HEK293 (cell line): Measurements from ENCODE around the gene TTLL10.

ENCODE experiments used
- CTCF ChIA-PET: fragments of 350-600 bp; formaldehyde crosslinking; extraction: SDS; loops from one replicate; lab custom pipeline; 2021; ENCODE audit warnings: antibody characterized with exemption; lab: Yijun Ruan, JAX
- POLR2A ChIA-PET: fragments of 300-600 bp; formaldehyde crosslinking; extraction: SDS; loops from one replicate; lab custom pipeline; 2020; ENCODE audit warnings: antibody characterized with exemption, inconsistent platforms; lab: Yijun Ruan, JAX
- H3K27ac ChIP-seq: fragments of 200-500 bp; sonication (Bioruptor generic); 2 replicates; pipeline ENCODE4 v1.5.1; 2014; ENCODE audit warnings: low read depth, low read length, control low read depth, inconsistent platforms; ENCODE audit errors: extremely low read depth
- H3K36me3 ChIP-seq, 2 experiments: fragments of 200-500 bp in 1 of 2; sonication (Bioruptor generic) in 1 of 2; 1 replicate in 1 of 2; 2 replicates in 1 of 2; pipeline ENCODE4 v1.5.1; 2014 to 2017; ENCODE audit warnings: inconsistent platforms in 2 of 2, low read length in 2 of 2; ENCODE audit not compliant: control insufficient read depth in 2 of 2, insufficient read depth in 1 of 2
- H3K4me1 ChIP-seq: fragments of 200-500 bp; sonication (Bioruptor generic); 2 replicates; pipeline ENCODE4 v1.5.1; 2014; ENCODE audit warnings: mild to moderate bottlenecking, low read length, inconsistent platforms; ENCODE audit not compliant: control insufficient read depth, insufficient read depth
- H3K4me3 ChIP-seq: 2 replicates; pipeline ENCODE4 v1.5.1; 2011; ENCODE audit warnings: low read depth, mild to moderate bottlenecking, control low read depth, low read length, moderate library complexity
- H3K9me3 ChIP-seq: fragments of 200-500 bp; sonication (Bioruptor generic); 2 replicates; pipeline ENCODE4 v1.5.1; 2014; ENCODE audit warnings: low read depth, low read length, inconsistent platforms; ENCODE audit not compliant: control insufficient read depth, insufficient read depth
- IKZF3 ChIP-seq: fragments of 450-650 bp; IDR thresholded peaks from 2 replicates; pipeline ENCODE4 v1.5.0; 2018; ENCODE audit warnings: missing biosample characterization, mild to moderate bottlenecking, missing genetic modification characterization, moderate library complexity
- OVOL3 ChIP-seq: fragments of 450-650 bp; formaldehyde crosslinking; IDR thresholded peaks from 2 replicates; pipeline ENCODE4 v1.5.1; 2016; ENCODE audit warnings: missing biosample characterization, missing genetic modification characterization
- PRDM6 ChIP-seq: fragments of 450-650 bp; formaldehyde crosslinking; IDR thresholded peaks from 2 replicates; pipeline ENCODE4 v1.5.1; 2017; ENCODE audit warnings: missing biosample characterization, missing genetic modification characterization
- SCRT2 ChIP-seq: fragments of 450-650 bp; formaldehyde crosslinking; IDR thresholded peaks from 2 replicates; pipeline ENCODE4 v1.5.1; 2016; ENCODE audit warnings: missing biosample characterization, missing genetic modification characterization
- ZNF302 ChIP-seq: fragments of 450-650 bp; formaldehyde crosslinking; IDR thresholded peaks from 2 replicates; pipeline ENCODE4 v1.5.1; 2016; ENCODE audit warnings: missing biosample characterization, missing genetic modification characterization, low read depth
- ZNF404 ChIP-seq: fragments of 450-650 bp; formaldehyde crosslinking; IDR thresholded peaks from 2 replicates; pipeline ENCODE4 v1.5.1; 2017; ENCODE audit warnings: missing biosample characterization, missing genetic modification characterization
- ZNF416 ChIP-seq: fragments of 450-650 bp; formaldehyde crosslinking; IDR thresholded peaks from 2 replicates; pipeline ENCODE4 v1.5.1; 2016; ENCODE audit warnings: missing biosample characterization, missing genetic modification characterization
- ZNF423 ChIP-seq: fragments of 450-650 bp; formaldehyde crosslinking; IDR thresholded peaks from 2 replicates; pipeline ENCODE4 v1.5.1; 2016; ENCODE audit warnings: missing biosample characterization, missing genetic modification characterization
- ZNF426 ChIP-seq: fragments of 450-650 bp; formaldehyde crosslinking; IDR thresholded peaks from 2 replicates; pipeline ENCODE4 v1.5.1; 2017; ENCODE audit warnings: missing biosample characterization, missing genetic modification characterization, mild to moderate bottlenecking, inconsistent platforms, moderate library complexity
- ZNF48 ChIP-seq: fragments of 450-650 bp; formaldehyde crosslinking; IDR thresholded peaks from 2 replicates; pipeline ENCODE4 v1.5.1; 2016; ENCODE audit warnings: missing biosample characterization, missing genetic modification characterization
- ZNF571 ChIP-seq: fragments of 450-650 bp; formaldehyde crosslinking; IDR thresholded peaks from 2 replicates; pipeline ENCODE4 v1.5.0; 2017; ENCODE audit warnings: missing biosample characterization, missing genetic modification characterization
- ZNF664 ChIP-seq: fragments of 450-650 bp; formaldehyde crosslinking; IDR thresholded peaks from 2 replicates; pipeline ENCODE4 v1.5.1; 2016; ENCODE audit warnings: missing biosample characterization, missing genetic modification characterization
- ZNF792 ChIP-seq: fragments of 450-650 bp; formaldehyde crosslinking; IDR thresholded peaks from 2 replicates; pipeline ENCODE4 v1.5.1; 2016; ENCODE audit warnings: missing biosample characterization, missing genetic modification characterization
- ZNF830 ChIP-seq: fragments of 450-650 bp; IDR thresholded peaks from 2 replicates; pipeline ENCODE4 v1.5.0; 2018; ENCODE audit warnings: missing biosample characterization, missing genetic modification characterization, low read depth, mild to moderate bottlenecking, moderate library complexity
- TF ChIP-seq, protein P1 (sequence below): fragments of 450-650 bp; formaldehyde crosslinking; IDR thresholded peaks from 2 replicates; pipeline ENCODE4 v1.5.1; 2017; ENCODE audit warnings: missing biosample characterization, missing genetic modification characterization

TTLL10 gene

GRCh38 chr1:1228187-1228586 is 54.5 kb downstream of the TTLL10 start:
- no peak overlapping the region for H3K27ac ChIP-seq
- H3K9me3 ChIP-seq, result no peaks in the 10 kb centered on the region
- no peaks in the 10 kb centered on the region; the same call in 1 of the 2 replicates for H3K4me1 ChIP-seq
- TF ChIP-seq IKZF3 (no peak), ZNF302 (tag by site-specific recombination) (no peak), ZNF423 (tag by site-specific recombination) (no peak), ZNF664 (tag by site-specific recombination) (no peak), SCRT2 (tag by site-specific recombination) (0 out of 2 replicates have a peak, but pooled peaks have one; percentile 1), ZNF792 (tag by site-specific recombination) (no peak)
- H3K36me3 ChIP-seq, result peaks cover 0 to 68% of the 10 kb centered on the region in 2 experiments; a peak in 2 of 3 replicates
- ChIA-PET POLR2A (no interaction called here), CTCF (no interaction called here)
- H3K4me3 ChIP-seq, result no peak overlapping the region

- Histone ChIP-seq H3K27ac (no peak overlapping the region), H3K4me1 (no peaks in the 10 kb centered on the region; the same call in 1 of the 2 replicates), H3K36me3 (peaks cover 0 to 63% of the 10 kb centered on the region in 2 experiments; a peak in 2 of 3 replicates), H3K4me3 (no peak overlapping the region), H3K9me3 (no peaks in the 10 kb centered on the region)
- ChIA-PET CTCF (interaction anchor here (0.9 kb wide), 1 partner anchor 106 kb away, joined by 5 read pairs; no protein-coding TSS in a partner anchor), POLR2A (no interaction called here)
- TF ChIP-seq, protein P1, sequence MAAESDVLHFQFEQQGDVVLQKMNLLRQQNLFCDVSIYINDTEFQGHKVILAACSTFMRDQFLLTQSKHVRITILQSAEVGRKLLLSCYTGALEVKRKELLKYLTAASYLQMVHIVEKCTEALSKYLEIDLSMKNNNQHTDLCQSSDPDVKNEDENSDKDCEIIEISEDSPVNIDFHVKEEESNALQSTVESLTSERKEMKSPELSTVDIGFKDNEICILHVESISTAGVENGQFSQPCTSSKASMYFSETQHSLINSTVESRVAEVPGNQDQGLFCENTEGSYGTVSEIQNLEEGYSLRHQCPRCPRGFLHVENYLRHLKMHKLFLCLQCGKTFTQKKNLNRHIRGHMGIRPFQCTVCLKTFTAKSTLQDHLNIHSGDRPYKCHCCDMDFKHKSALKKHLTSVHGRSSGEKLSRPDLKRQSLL (tag by site-specific recombination), result peak; percentile 86
- no peak for TF ChIP-seq ZNF48 (tag by site-specific recombination)
Measured at GRCh38 chr1:1228596-1229321, 55.1 kb downstream of the TTLL10 start.

DNA sequence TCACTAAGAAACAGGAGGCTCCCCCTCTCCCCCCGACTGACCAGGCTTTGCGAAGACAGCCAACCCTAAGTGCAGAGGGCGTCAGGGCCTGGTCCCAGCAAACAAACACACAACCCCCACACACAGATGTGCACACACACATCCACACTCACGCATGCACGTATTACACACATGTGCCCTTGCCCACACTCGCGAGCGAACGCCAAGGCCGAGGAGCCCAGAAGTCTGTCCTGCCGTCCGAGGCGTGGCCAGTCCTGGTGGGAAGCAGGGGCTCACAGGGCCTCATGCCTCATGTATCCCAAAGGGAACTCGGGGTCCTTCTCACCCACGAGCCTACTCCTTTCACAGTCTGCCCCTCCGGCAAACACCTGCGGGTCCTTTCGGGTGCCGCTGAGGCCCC is 56.1 kb downstream of the TTLL10 start:
- no peak for TF ChIP-seq ZNF426 (tag by site-specific recombination)
- TF ChIP-seq ZNF404 (tag by site-specific recombination), result no peak
- TF ChIP-seq ZNF416 (tag by site-specific recombination), result no peak
- no peak for TF ChIP-seq PRDM6 (tag by site-specific recombination)
- TF ChIP-seq ZNF571 (tag by site-specific recombination), result no peak
- TF ChIP-seq OVOL3, result no peak
- no peak for TF ChIP-seq ZNF830 (tag by site-specific recombination)
- POLR2A ChIA-PET, result no interaction called here
- H3K4me3 ChIP-seq, result no peak overlapping the region
- peaks cover 0 to 61% of the 10 kb centered on the region in 2 experiments; a peak in 2 of 3 replicates for H3K36me3 ChIP-seq
- H3K9me3 ChIP-seq, result no peaks in the 10 kb centered on the region
- no peak overlapping the region for H3K27ac ChIP-seq
- CTCF ChIA-PET, result interaction anchor here (0.5 to 0.9 kb wide), 2 partner anchors 107 to 169 kb away, joined by 3 to 5 read pairs; no protein-coding TSS in a partner anchor
- H3K4me1 ChIP-seq, result no peaks in the 10 kb centered on the region; the same call in 1 of the 2 replicates
